HG03558 (cell line): ENCODE results near the gene NFIA.

Experiments used
- ATAC-seq: cut with Tn5 transposase; IDR thresholded peaks from one replicate; pipeline ENCODE4 v1.9.1; 2021; ENCODE audit warnings: moderate number of reproducible peaks; ENCODE audit not compliant: unreplicated experiment; ENCODE audit errors: extremely low read depth

NFIA gene

DNA sequence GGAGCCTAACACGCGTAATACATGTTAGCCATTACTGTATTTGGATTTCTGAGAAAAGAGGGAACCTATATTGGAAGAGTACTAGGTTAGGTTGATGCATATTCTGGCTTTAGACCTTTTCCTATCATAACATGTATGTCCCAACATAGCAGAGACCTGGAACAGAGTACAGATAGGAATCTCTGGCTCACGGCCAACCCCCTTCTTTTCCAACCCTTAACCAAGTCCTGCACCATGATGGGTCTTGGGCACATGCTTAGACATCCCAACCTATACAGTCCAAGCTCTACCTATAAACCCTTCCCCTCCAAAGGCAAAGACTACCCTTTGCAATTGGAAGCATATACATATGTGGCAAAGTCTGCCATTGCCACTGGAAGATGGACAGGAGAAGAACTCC, 414.7 kb downstream of the NFIA start:
- ATAC-seq, result no peak

DNA sequence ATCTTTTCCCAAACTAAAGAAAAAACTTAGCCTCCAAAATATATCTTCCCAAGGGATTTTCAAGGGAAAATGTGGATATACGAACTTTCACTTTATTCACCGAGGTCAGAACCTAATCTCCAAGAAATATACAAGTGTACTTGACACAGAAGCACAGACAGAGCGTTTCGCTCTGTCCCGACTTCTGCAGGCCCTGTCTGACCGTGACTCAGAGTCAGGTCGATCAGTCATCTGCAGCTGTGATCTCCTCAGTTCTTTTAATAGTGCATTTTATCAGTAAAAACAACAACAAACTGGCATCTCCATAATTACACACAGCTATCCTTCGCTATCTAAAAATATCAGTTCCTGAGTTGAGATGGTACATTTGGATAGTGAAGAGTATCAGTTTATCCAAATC, 416.0 kb downstream of the NFIA start:
- no peak for ATAC-seq

DNA sequence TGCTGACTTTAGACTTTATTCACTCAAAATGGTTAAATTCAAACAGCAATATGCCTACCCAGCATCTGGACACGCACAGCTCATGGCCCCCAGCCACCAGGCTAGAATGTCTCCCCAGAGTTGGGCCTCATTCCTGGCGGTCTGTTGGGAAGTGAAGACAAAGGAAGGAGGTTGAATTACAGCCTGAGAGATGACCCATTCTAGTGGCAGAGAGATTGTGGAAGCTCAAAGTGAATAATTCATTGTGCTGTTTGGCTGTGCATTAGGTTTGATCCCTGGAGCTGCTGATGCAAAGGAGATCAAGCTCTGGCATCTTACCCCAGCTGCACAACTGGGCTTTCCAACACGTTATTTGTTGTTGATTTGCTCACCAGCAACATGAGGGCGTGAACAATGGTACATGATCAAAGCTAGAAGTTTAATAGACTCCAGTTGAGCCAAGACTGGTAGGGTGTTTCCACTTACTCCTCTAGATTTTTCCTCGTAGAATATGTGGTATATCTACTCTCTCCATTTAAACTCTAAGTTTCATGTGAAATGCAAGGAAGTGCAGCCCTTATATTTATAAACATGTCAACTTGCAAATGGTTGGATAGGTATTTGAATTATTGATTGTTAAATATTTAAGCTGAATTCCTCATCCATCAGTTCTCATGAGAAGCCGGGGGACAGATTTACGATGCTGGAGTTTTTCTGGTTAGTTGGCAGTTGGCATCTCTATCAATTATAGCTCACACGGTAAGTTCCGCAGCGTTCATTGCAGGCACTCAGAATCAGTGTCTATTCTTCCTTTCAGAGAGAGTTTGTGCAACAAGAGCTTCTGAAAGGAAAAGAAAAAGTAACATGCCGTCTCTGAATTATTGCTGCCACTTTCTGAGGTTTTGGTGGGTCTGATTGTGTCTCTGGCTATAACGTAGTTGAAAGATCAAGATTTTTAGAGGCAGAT, 419.9 kb downstream of the NFIA start:
- ATAC-seq, result no peak

DNA sequence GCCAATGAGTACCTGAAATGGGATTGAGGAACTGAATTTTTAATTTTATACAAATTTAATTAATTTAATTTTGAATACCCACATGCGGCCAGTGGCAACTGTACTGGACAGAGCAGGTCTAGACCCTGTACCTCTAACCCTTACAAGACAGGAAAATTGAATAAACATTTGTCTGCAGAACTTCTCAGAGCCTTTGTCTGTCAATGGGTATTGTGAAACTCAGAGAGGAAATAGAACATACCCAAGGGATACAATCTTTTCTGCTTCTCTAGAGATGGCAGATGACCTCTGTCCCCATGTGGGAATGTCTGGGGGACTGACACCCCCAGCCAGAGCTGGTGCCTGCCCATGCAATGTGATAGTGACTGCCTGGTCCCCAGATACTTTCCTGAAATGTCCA, 421.9 kb downstream of the NFIA start:
- no peak for ATAC-seq

DNA sequence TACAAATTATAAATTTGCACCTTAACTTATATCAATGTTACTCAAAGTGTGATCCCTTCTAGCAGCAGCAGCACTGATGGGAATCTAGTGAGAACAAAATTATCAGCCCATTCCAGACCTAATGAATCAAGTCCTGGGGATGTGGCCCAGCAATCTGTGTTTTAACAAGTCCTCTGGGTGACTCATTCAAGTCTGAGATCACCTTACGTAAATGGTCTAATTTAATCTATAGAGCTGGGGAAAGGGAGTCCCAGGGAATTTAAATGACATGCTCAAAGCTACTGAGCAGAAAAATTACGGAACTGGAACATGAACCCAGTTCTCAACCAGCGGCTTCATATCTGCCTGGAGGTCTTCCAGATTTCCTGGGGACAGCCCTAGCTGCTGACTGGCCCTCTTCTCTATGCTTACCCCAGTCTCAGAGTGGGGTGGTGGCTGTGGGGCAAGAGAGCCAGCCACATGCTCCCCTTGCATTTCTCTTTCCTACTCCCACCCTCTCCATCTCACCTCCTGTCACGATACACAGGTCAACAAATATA, 422.6 kb downstream of the NFIA start:
- ATAC-seq, result no peak

DNA sequence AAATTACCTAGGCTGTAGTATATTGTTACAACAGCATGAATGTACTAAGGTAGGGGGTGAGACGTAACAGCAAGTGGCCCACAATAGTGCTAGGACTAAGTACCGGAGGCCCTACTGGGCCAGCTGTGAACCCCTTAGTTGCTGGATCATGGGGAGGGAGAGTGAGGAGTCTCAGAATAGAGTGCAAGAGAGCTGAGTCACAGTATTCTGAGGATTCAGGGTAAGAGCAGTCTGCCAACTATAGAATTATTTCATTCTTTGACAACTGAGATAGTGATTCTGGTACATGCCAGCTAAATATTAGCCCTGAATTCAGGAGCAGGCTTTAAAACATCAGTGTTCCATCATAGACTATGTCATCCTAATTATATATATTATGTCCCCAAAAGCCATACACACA, 423.9 kb downstream of the NFIA start:
- no peak for ATAC-seq

DNA sequence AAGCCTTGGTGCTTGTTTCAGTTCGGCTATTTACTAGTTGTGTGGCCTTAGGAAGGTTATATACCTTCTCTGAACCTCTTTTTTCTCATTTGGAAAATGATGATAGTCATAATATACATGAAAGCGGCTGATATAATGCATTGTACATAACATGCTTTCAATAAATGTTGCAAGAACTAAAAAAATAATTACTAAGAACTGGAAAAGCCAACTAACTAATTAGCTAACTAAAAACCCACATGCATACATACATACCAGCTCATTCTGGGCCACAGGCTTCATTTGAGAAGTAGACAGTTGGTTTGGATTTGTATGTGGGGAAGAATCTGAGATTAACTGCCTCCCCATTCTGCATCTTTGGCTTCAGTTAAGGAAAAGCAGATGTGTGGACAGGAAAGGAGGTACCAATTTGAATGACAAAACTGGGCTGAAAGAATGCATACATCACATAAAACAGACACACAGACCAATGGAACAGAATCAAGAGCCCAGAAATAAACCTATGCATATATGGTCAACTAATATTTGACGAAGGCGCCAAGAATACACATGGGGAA, 424.7 kb downstream of the NFIA start:
- ATAC-seq, result no peak
